Adrenal gland (tissue), 12 donors: ENCODE results near the gene LRRC28. TPM values are rescaled to one million over a fixed set of nuclear protein-coding genes. Genes with fewer than 3 reads are reported as not detected.
A peak's percentile ranks its signal among the peaks of the same experiment; 100 is the strongest.

Experiments
- DNase-seq, 7 donors: peaks; one replicate each; pipeline ENCODE4 v3.0.0-alpha.2; 2019 to 2020
- H3K27ac ChIP-seq, 5 donors: fragments of 200-600 bp; sonication (generic) in 4 of 5; 1 replicate in 3 of 5; 2 replicates in 2 of 5; pipeline versions ENCODE4 v1.5.1 to v1.8.0; 2016 to 2020; ENCODE audit warnings: mild to moderate bottlenecking in 1 of 5
- H3K27me3 ChIP-seq: fragments of 200-600 bp; 2 replicates; pipeline ENCODE4 v1.8.0; 2021
- H3K36me3 ChIP-seq, 2 donors: fragments of 200-600 bp; replicated peaks in 1 of 2; 1 replicate in 1 of 2; 2 replicates in 1 of 2; pipeline versions ENCODE4 v1.5.1 to v1.8.0; 2018 to 2022
- H3K4me1 ChIP-seq, 2 donors: fragments of 200-600 bp; replicated peaks in 1 of 2; 1 replicate in 1 of 2; 2 replicates in 1 of 2; pipeline versions ENCODE4 v1.5.1 to v1.8.0; 2018 to 2021
- H3K4me3 ChIP-seq, 4 donors: fragments of 200-600 bp; sonication (generic) in 3 of 4; one replicate each; pipeline ENCODE4 v1.5.1; 2016 to 2018
- H3K9me3 ChIP-seq, 3 donors: fragments of 200-600 bp; sonication (generic) in 1 of 3; replicated peaks in 1 of 3; 1 replicate in 2 of 3; 2 replicates in 1 of 3; pipeline versions ENCODE4 v1.5.1 to v1.8.0; 2016 to 2021
- POLR2A ChIP-seq, 2 donors: fragments of 450-650 bp; IDR thresholded peaks; one replicate each; pipeline ENCODE4 v1.6.1; 2017; ENCODE audit warnings: antibody characterized with exemption in 2 of 2, mild to moderate bottlenecking in 2 of 2, moderate library complexity in 1 of 2
- WGBS, 4 donors: extraction: QIAGEN DNeasy Blood & Tissue Kit in 2 of 4; methylation state at CpG; one replicate each; pipeline versions ENCODE4 v1.1.5 to v1.1.7; 2013 to 2017; 5-methylcytosine and 5-hydroxymethylcytosine counted together
- intact Hi-C, 2 donors: fragments of 100-400 bp; cut with DNase I; formaldehyde crosslinking; loops; one replicate each; pipeline versions ENCODE4 v1.14.1 to v1.15.0; 2022 to 2023
- polyA plus RNA-seq, 3 donors: library from polyadenylated mRNA; stranded (reverse); fragments of 200-250 nt in 2 of 3; fragments of 350-450 nt in 1 of 3; fragmentation: Illumina TruSeq in 1 of 3; extraction: RNeasy Lipid Tissue Mini Kit (QIAGEN cat#74804) in 1 of 3; gene quantifications; one replicate each; pipeline ENCODE4 v1.2.3, GENCODE V29; 2013 to 2014
- total RNA-seq, 9 donors: library from RNA; depleted of rRNA in 4 of 9; stranded (reverse); fragments of >200 nt in 4 of 9; fragments of 120-200 nt in 1 of 9; fragmentation: NEBNext Ultra II Directional in 1 of 9; extraction: Animal tissue kit (Norgen Biotek cat#: 25700) in 1 of 9; gene quantifications; one replicate each; pipeline versions ENCODE4 v1.1.0 to v1.2.4, GENCODE V29; 2013 to 2023
- TF ChIP-seq, protein P1 (sequence below), 6 experiments: fragments of 450-650 bp in 4 of 6; fragments of 200-600 bp in 2 of 6; sonication (generic) in 1 of 6; IDR thresholded peaks; 1 replicate in 5 of 6; 2 replicates in 1 of 6; pipeline versions ENCODE4 v1.5.1 to v1.8.0; 2016 to 2021; ENCODE audit warnings: antibody characterized with exemption in 6 of 6, mild to moderate bottlenecking in 2 of 6, moderate library complexity in 1 of 6
- donor health status: healthy with polysubstance abuse.
- donor health status: Bipolar disorder and iron deficiency.
- donor health status: DM: yes; HTN: yes; CAD: no.
- donor health status: DM: no; HTN: no; CAD: no.
- donor health status: DM: no; HTN: no; CAD: no.
- donor health status: DM: yes; HTN: yes; CAD: no.

The LRRC28 gene
- total and polyA plus RNA-seq, 12 donors: 4.4 to 49.8 (median 22.0) TPM

DNA sequence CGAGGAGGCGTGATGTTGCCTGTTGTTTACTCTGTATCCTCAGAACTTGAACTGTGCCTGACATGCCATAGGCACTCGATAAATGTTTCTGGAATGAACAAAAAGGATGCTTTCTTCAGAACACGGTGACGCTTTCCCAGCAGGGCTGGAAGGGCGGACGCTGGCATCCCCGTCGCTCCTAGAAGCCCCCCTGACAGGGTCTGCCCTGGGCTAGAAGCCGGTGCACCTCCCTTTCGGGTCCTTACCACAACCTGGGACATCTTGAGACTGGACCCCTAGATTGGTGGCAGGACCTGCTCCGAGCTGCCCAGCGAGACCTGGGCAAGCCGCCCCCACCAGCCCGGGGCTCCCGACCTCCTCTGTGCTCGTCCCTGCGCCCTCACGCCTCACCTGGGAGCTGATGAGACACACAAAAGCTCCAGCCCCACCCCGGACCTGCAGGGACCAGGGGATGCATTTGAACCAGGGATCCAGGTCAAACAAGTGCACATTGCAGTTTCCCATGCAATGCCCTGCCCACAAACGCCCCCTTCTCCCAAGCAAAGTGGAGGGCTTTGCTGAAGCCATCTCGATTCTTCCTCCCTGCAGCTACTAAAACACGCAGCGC, 183.3 kb downstream of the LRRC28 start:
- Histone ChIP-seq H3K9me3 (no peaks in the 10 kb centered on the region), H3K4me1 (peaks cover 0 to 15% of the 10 kb centered on the region in 2 donors), H3K36me3 (no peaks in the 10 kb centered on the region), H3K27me3 (peaks cover 11% of the 10 kb centered on the region), H3K4me3 (no peak overlapping the region), H3K27ac (peak overlapping the region in 1 of 5 donors; percentile 60)
- DNase-seq: peak in 3 of 7 donors; percentile 2 to 35 (median 8)
- WGBS, 4 donors: 60 to 77% (median 72%) methylated on average over 15 to 23 of the region's 24 CpGs
- no peak for TF ChIP-seq POLR2A (IDR thresholded peaks at IDR 0.05)
- TF ChIP-seq, protein P1, sequence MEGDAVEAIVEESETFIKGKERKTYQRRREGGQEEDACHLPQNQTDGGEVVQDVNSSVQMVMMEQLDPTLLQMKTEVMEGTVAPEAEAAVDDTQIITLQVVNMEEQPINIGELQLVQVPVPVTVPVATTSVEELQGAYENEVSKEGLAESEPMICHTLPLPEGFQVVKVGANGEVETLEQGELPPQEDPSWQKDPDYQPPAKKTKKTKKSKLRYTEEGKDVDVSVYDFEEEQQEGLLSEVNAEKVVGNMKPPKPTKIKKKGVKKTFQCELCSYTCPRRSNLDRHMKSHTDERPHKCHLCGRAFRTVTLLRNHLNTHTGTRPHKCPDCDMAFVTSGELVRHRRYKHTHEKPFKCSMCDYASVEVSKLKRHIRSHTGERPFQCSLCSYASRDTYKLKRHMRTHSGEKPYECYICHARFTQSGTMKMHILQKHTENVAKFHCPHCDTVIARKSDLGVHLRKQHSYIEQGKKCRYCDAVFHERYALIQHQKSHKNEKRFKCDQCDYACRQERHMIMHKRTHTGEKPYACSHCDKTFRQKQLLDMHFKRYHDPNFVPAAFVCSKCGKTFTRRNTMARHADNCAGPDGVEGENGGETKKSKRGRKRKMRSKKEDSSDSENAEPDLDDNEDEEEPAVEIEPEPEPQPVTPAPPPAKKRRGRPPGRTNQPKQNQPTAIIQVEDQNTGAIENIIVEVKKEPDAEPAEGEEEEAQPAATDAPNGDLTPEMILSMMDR (IDR thresholded peaks at IDR 0.05): no peak
- intact Hi-C loops: no loop called here

DNA sequence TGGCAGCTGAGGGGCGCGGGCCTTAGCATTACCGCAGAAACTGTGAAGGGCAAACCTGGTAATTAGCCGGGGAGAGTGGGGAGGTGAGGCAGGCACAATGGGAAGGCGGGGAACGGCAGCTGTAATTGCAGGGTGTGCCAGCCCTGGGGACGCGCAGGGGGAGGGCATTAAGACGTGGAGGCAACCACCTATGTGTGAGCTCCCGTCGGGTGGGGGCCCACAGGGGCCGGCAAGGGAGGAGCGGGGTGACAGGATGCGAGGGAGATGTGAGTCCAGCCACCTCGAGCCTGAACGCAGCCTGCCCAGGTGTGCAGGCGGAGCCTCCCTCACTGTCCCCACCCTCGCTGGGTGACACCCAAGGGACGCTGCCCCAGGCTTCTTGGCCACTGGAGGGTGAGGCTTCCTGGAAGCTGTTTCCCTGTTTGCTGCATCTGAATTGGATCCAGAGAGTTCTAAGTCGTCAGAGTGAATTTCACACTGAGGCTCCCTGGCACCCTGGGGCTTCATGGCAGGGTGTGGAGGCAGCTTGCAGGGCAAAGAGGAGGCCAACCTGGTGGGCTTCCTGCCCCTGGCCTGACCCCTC, 183.9 kb downstream of the LRRC28 start:
- Histone ChIP-seq H3K27ac (peak overlapping the region in 1 of 5 donors; percentile 60), H3K4me1 (peaks cover 0 to 15% of the 10 kb centered on the region in 2 donors), H3K4me3 (no peak overlapping the region), H3K27me3 (peaks cover 11% of the 10 kb centered on the region), H3K36me3 (no peaks in the 10 kb centered on the region), H3K9me3 (no peaks in the 10 kb centered on the region)
- intact Hi-C loops: no loop called here
- DNase-seq: peak in 4 of 7 donors; percentile 5 to 46 (median 15)
- WGBS, 4 donors: 51 to 73% (median 59%) methylated on average over 13 to 20 of the region's 20 CpGs
- no peak for TF ChIP-seq POLR2A (IDR thresholded peaks at IDR 0.05)
- TF ChIP-seq, protein P1 (IDR thresholded peaks at IDR 0.05): no peak

DNA sequence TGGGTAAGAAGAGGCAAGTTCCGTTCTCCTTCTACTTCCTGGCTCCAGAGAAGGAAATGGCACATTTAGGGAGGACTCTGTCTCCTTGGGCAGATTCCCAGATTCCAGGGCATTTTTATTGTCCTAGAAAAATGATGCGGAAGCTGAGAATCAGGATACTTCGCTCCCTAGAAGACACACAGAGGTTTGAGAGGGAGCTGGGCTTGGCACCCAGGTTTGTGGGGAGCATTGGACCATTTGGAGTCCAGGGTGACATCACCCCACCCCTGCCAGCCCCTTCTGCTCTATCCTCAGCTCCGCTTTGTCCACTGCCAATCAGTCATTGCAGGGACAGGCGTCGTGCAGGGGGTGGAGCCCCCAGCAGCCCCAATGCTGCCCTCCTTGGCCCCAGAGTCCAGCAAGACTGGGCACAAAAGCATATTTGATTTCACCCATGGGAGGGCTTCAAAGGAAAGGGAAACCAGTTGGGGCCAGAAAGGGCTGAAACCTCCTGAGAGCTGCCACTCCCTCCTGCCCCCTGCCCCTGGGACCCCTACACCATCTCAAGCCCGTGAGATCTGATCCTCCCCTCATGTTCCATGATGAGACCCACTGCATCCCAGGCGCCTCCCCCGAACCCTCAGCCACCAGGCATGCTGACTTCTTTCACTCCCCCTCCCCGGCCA, 184.7 kb downstream of the LRRC28 start:
- Histone ChIP-seq H3K9me3 (no peaks in the 10 kb centered on the region), H3K4me3 (no peak overlapping the region), H3K4me1 (peaks cover 0 to 15% of the 10 kb centered on the region in 2 donors), H3K27me3 (peaks cover 11% of the 10 kb centered on the region), H3K27ac (peak overlapping the region in 1 of 5 donors; percentile 60), H3K36me3 (no peaks in the 10 kb centered on the region)
- DNase-seq: peak in 3 of 7 donors; percentile 6 to 45 (median 16)
- intact Hi-C loops: no loop called here
- no peak for TF ChIP-seq POLR2A (IDR thresholded peaks at IDR 0.05)
- TF ChIP-seq, protein P1 (IDR thresholded peaks at IDR 0.05): no peak
- WGBS, 4 donors: 67 to 74% (median 69%) methylated on average over 8 to 10 of the region's 10 CpGs

DNA sequence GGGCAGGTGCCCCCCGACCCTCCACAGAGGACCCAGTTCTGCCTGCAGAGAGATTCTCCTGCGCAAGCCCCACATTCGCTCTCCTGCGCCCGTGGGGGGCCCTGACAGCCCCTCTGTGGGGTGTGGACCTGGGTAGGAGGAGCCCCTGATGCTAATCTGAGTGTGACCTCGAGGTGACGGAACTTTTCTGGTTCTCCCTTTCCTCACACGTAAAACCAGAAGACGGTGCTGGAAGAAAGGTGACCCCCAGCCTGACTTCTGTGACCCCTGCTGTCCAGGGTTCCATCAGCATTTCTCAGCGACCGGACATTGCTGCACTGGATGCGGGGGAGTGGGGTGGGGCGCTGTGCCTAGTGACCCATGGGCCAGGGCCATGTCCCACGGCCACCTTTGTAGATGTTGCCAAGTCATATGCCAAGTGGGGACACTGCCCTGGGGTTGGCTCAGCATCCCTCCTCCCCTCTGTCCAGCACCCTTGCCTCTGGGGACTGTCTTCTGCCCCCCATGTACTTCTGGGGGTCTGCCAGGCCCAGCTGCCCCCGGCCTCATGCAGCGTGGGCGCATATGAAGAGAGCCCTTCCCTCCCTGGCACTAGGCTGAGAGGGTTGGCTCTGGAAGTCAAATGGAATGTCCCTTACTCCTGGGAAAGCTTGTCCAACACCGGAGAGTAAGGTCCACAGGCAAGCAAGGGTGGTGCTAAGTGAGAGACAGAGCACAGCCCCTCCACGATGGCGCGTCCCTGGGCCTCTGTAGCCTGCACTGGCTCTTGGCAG, 185.4 kb downstream of the LRRC28 start:
- TF ChIP-seq, protein P1 (IDR thresholded peaks at IDR 0.05): no peak
- TF ChIP-seq POLR2A (IDR thresholded peaks at IDR 0.05): no peak
- 78 to 86% (median 82%) methylated on average over 11 to 21 of the region's 21 CpGs for WGBS, 4 donors
- no peaks in the 10 kb centered on the region for H3K9me3 ChIP-seq
- H3K27ac ChIP-seq: no peak overlapping the region
- intact Hi-C loops: no loop called here
- peaks cover 0 to 16% of the 10 kb centered on the region in 2 donors for H3K4me1 ChIP-seq
- peaks cover 11% of the 10 kb centered on the region for H3K27me3 ChIP-seq
- H3K4me3 ChIP-seq: no peak overlapping the region
- DNase-seq: peak in 4 of 7 donors; percentile 6 to 44 (median 12)
- H3K36me3 ChIP-seq: no peaks in the 10 kb centered on the region
